Endothelial cell of umbilical vein (primary cell): ENCODE results near the gene FAM167B. TPM values are rescaled to one million over a fixed set of nuclear protein-coding genes. Genes with fewer than 3 reads are reported as not detected.

Source experiments
- BruUV-seq: library from RNA; stranded (reverse); fragments of 400-500 nt; replicated peaks from 2 replicates; lab custom pipeline; 2021; lab: Mats Ljungman, UMichigan
- CTCF ChIA-PET: fragments of 300-600, 350-600 bp; sonication (Branson Sonifier 250); formaldehyde crosslinking; loops from one replicate; lab custom pipeline; 2021; ENCODE audit warnings: antibody characterized with exemption, inconsistent platforms; lab: Charles Lee
- POLR2A ChIA-PET: fragments of 300-600, 350-600 bp; sonication (Branson Sonifier 250); formaldehyde crosslinking; loops from one replicate; lab custom pipeline; 2021; ENCODE audit warnings: antibody characterized with exemption, inconsistent platforms; lab: Charles Lee
- DNase-seq: peaks from one replicate; pipeline ENCODE4 v3.0.0-alpha.2; 2011; ENCODE audit warnings: low read depth, low spot score
- FAIRE-seq: peaks from 2 replicates; lab custom pipeline; 2011; peaks lifted over from hg19 to GRCh38; lab: Jason Lieb, UNC
- H2AFZ ChIP-seq: 2 replicates; pipeline ENCODE4 v1.6.0; 2012; ENCODE audit warnings: low read depth, low read length, control low read depth, inconsistent platforms
- H3K27ac ChIP-seq: 2 replicates; pipeline ENCODE4 v1.5.1; 2011; ENCODE audit warnings: low read depth, mild to moderate bottlenecking, control low read depth, low read length, moderate library complexity; ENCODE audit not compliant: insufficient read depth
- H3K27me3 ChIP-seq, 2 experiments: 2 replicates each; pipeline versions ENCODE4 v1.6.0 to v1.6.1; 2011; ENCODE audit warnings: low read length in 2 of 2, mixed read lengths in 1 of 2; ENCODE audit not compliant: control insufficient read depth in 2 of 2, insufficient read depth in 2 of 2
- H3K36me3 ChIP-seq, 2 experiments: 2 replicates in 1 of 2; 3 replicates in 1 of 2; pipeline ENCODE4 v1.5.1; 2011; ENCODE audit warnings: low read length in 2 of 2, mild to moderate bottlenecking in 1 of 2, moderate library complexity in 1 of 2; ENCODE audit not compliant: control insufficient read depth in 2 of 2, insufficient read depth in 2 of 2; ENCODE audit errors: extremely low read depth in 1 of 2
- H3K4me1 ChIP-seq: 3 replicates; pipeline ENCODE4 v1.5.1; 2011; ENCODE audit warnings: mild to moderate bottlenecking, low read length; ENCODE audit not compliant: control insufficient read depth, insufficient read depth; ENCODE audit errors: extremely low read depth
- H3K4me2 ChIP-seq: 2 replicates; pipeline ENCODE4 v1.6.1; 2011; ENCODE audit warnings: low read length, control low read depth, mixed read lengths; ENCODE audit not compliant: insufficient read depth
- H3K4me3 ChIP-seq, 3 experiments: fragments of 200-600 bp in 1 of 3; sonication (generic), shearing (Covaris generic) in 1 of 3; replicated peaks in 1 of 3; 2 replicates each; pipeline ENCODE4 v1.5.1; 2011 to 2016; ENCODE audit warnings: control low read depth in 3 of 3, low read length in 3 of 3, mild to moderate bottlenecking in 2 of 3, inconsistent platforms in 1 of 3, low read depth in 1 of 3, moderate library complexity in 1 of 3; ENCODE audit not compliant: insufficient read depth in 1 of 3
- H3K79me2 ChIP-seq: 2 replicates; pipeline ENCODE4 v1.6.0; 2012; ENCODE audit warnings: low read length, inconsistent platforms; ENCODE audit not compliant: control insufficient read depth, insufficient read depth
- H3K9ac ChIP-seq: replicated peaks from 2 replicates; pipeline ENCODE3; 2011; ENCODE audit warnings: low read length, control low read depth; ENCODE audit not compliant: insufficient read depth; ENCODE audit errors: extremely low read depth
- H3K9me1 ChIP-seq: replicated peaks from 3 replicates; pipeline ENCODE4 v1.6.0; 2011; ENCODE audit warnings: mild to moderate bottlenecking, low read length; ENCODE audit not compliant: control insufficient read depth, insufficient read depth; ENCODE audit errors: extremely low read depth
- H3K9me3 ChIP-seq: replicated peaks from 2 replicates; pipeline ENCODE4 v1.5.1; 2012; ENCODE audit warnings: low read length, inconsistent platforms; ENCODE audit not compliant: control insufficient read depth, insufficient read depth
- H4K20me1 ChIP-seq: replicated peaks from 2 replicates; pipeline ENCODE3; 2011; ENCODE audit warnings: mild to moderate bottlenecking, low read length; ENCODE audit not compliant: control insufficient read depth, insufficient read depth; ENCODE audit errors: extremely low read depth
- CTCF ChIP-seq, 2 donors: IDR thresholded peaks; 1 replicate in 1 of 2; 2 replicates in 1 of 2; pipeline ENCODE4 v1.5.1; 2011; ENCODE audit warnings: low read length in 2 of 2, mild to moderate bottlenecking in 2 of 2, moderate library complexity in 2 of 2, control low read depth in 1 of 2, inconsistent platforms in 1 of 2, low read depth in 1 of 2; ENCODE audit not compliant: insufficient read depth in 1 of 2; ENCODE audit errors: extremely low read depth in 1 of 2
- EZH2 ChIP-seq: IDR thresholded peaks from 2 replicates; pipeline ENCODE4 v1.6.1; 2012; ENCODE audit warnings: borderline replicate concordance, low read depth, mild to moderate bottlenecking, moderate library complexity, low read length, inconsistent platforms; ENCODE audit not compliant: severe bottlenecking
- FOS ChIP-seq: IDR thresholded peaks from 2 replicates; pipeline ENCODE4 v1.6.1; 2011; ENCODE audit warnings: mild to moderate bottlenecking, low read length, moderate library complexity, borderline replicate concordance; ENCODE audit not compliant: insufficient read depth
- GATA2 ChIP-seq: IDR thresholded peaks from 2 replicates; pipeline ENCODE4 v1.7.0; 2011; ENCODE audit warnings: low read depth, mild to moderate bottlenecking, moderate library complexity, mixed read lengths, low read length; ENCODE audit not compliant: insufficient read length, insufficient read depth
- JUN ChIP-seq: IDR thresholded peaks from 2 replicates; pipeline ENCODE4 v1.6.1; 2011; ENCODE audit warnings: borderline replicate concordance, low read depth; ENCODE audit not compliant: insufficient read length, insufficient read depth
- MAX ChIP-seq: IDR thresholded peaks from 2 replicates; pipeline ENCODE4 v1.6.1; 2011; ENCODE audit not compliant: insufficient read depth, insufficient read length
- MYC ChIP-seq: IDR thresholded peaks from one replicate; pipeline ENCODE4 v1.6.1; 2011; ENCODE audit warnings: mild to moderate bottlenecking, low read depth, low read length
- POLR2A ChIP-seq: IDR thresholded peaks from 2 replicates; pipeline ENCODE4 v1.6.1; 2012; ENCODE audit warnings: low read depth, mild to moderate bottlenecking, control low read depth, low read length
- POLR2AphosphoS5 ChIP-seq: IDR thresholded peaks from 2 replicates; pipeline ENCODE4 v1.6.1; 2012; ENCODE audit warnings: low read depth, mild to moderate bottlenecking, control low read depth, low read length, moderate library complexity; ENCODE audit not compliant: insufficient read depth
- dilution Hi-C: fragments of 300-500 bp; cut with MboI; formaldehyde crosslinking; loops from one replicate; pipeline ENCODE4 v1.15.0; 2019; ENCODE audit warnings: low sequenced_read_pairs; ENCODE audit not compliant: extremely low pct_ligation_motif_present
- intact Hi-C: fragments of 100-400 bp; cut with micrococcal nuclease; formaldehyde crosslinking; loops from one replicate; pipeline ENCODE4 v1.10.0; 2022
- polyA plus RNA-seq, 4 experiments: library from polyadenylated mRNA; depleted of rRNA in 3 of 4; stranded (reverse) in 3 of 4; unstranded in 1 of 4; fragments of >200 nt; gene quantifications; 2 replicates each; pipeline versions ENCODE4 v1.2.1 to v1.2.3, GENCODE V29; 2011 to 2012; ENCODE audit warnings: missing spikeins in 1 of 4
- total RNA-seq: library from RNA; stranded (reverse); gene quantifications from 2 replicates; pipeline ENCODE4 v1.2.3, GENCODE V29; 2021

Gene FAM167B
- total and polyA plus RNA-seq, 2 donors (not counting 3 experiments of a cell fraction or from before 2014, with no cell fraction given): 2.1 to 5.6 TPM

DNA sequence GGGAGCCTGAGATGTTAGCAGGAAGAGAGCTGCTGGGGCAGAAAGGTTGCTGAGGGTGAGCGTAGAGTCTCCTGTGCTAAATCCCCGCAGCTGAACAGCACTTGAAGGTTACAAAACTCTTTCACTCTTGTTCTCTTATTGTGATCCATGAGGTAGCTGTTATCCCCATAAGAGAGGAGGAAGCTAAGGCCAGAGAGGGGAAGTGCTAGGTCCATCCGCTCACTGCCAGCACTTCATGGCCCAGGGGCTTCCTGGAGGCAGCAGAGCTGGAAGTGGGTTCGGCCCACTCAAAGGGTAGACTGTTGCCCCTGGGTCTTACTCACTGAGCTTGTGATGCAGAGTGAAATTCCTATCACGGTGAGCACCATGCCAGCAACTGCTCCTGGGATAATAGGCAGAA is 30.5 kb upstream of the FAM167B start:
- Histone ChIP-seq H3K36me3 (peaks cover 0 to 19% of the 10 kb centered on the region in 2 experiments), H4K20me1 (no peaks in the 10 kb centered on the region), H3K9me3 (no peaks in the 10 kb centered on the region), H3K9ac (no peak overlapping the region), H3K4me3 (no peak overlapping the region), H3K4me1 (peaks cover 10% of the 10 kb centered on the region), H2AFZ (no peak overlapping the region), H3K79me2 (peaks cover 3% of the 10 kb centered on the region), H3K9me1 (no peaks in the 10 kb centered on the region), H3K27ac (no peak overlapping the region), H3K4me2 (no peak overlapping the region), H3K27me3 (no peaks in the 10 kb centered on the region)
- intact Hi-C loops: loop anchor here (5.0 kb wide), 1 partner anchor 146 kb away; the partner anchor contains the start of genes FAM229A and TSSK3
- TF ChIP-seq CTCF (IDR thresholded peaks at IDR 0.05; ENCODE audit: extremely low read depth in 1 of 2, insufficient read depth in 1 of 2, low read depth in 1 of 2, low read length in 2 of 2): no peak
- no peak for TF ChIP-seq MAX
- no peak for TF ChIP-seq FOS
- TF ChIP-seq EZH2: no peak
- no peak for TF ChIP-seq JUN
- no peak for TF ChIP-seq POLR2A
- TF ChIP-seq GATA2: no peak
- TF ChIP-seq POLR2AphosphoS5: no peak
- no peak for TF ChIP-seq MYC
- DNase-seq: no peak
- no TSS peak for BruUV-seq
- ChIA-PET CTCF (interaction anchor here (0.8 to 3.5 kb wide), 24 partner anchors 11 to 209 kb away, joined by 3 to 78 read pairs (median 7); partner anchors contain the start of genes CCDC28B, FAM167B, FAM229A and IQCC), POLR2A (interaction anchor here (0.9 to 2.1 kb wide), 3 partner anchors 98 to 197 kb away, joined by 3 to 17 read pairs (median 4); partner anchors contain the start of gene MARCKSL1)
- no peak for FAIRE-seq
- dilution Hi-C loops: no loop called here
